GM12878 (cell line): ENCODE data around the gene TSHZ3. TPM values are rescaled to one million over a fixed set of nuclear protein-coding genes. Genes with fewer than 3 reads are reported as not detected.

ENCODE experiments used
- ATAC-seq: fragments of 200-7000 bp; cut with Tn5 transposase; 3 replicates; pipeline ENCODE4 v1.9.1; 2020; ENCODE audit warnings: mild to moderate bottlenecking, moderate library complexity
- BruUV-seq: library from RNA; stranded (reverse); fragments of 400-500 nt; replicated peaks from 2 replicates; lab custom pipeline; 2021; lab: Mats Ljungman, UMichigan
- CTCF ChIA-PET: fragments of 300-600 bp; sonication (Branson Sonifier 250); formaldehyde crosslinking; extraction: SDS; loops from one replicate; lab custom pipeline; 2021; ENCODE audit warnings: inconsistent platforms; lab: Yijun Ruan, JAX
- POLR2A ChIA-PET: fragments of 350-600 bp; formaldehyde crosslinking; extraction: SDS; loops from one replicate; lab custom pipeline; 2021; ENCODE audit warnings: inconsistent platforms; lab: Charles Lee
- RAD21 ChIA-PET: fragments of 300-600 bp; sonication (Branson Sonifier 250); formaldehyde crosslinking; loops from one replicate; lab custom pipeline; 2023; ENCODE audit warnings: antibody characterized with exemption; ENCODE audit not compliant: unreplicated experiment; lab: Charles Lee
- SMC1A ChIA-PET: fragments of 300-600 bp; sonication (Branson Sonifier 250); formaldehyde crosslinking; loops from one replicate; lab custom pipeline; 2023; ENCODE audit not compliant: unreplicated experiment, uncharacterized antibody; lab: Charles Lee
- DNase-seq: peaks from one replicate; pipeline ENCODE4 v3.0.0-alpha.2; 2011; ENCODE audit warnings: low read depth, low spot score
- FAIRE-seq: peaks from 3 replicates; lab custom pipeline; 2011; peaks lifted over from hg19 to GRCh38; lab: Jason Lieb, UNC
- H2AFZ ChIP-seq: 2 replicates; pipeline ENCODE4 v1.6.0; 2011; ENCODE audit warnings: low read depth, low read length, control low read depth; ENCODE audit not compliant: control insufficient read depth
- H3K27ac ChIP-seq: 2 replicates; pipeline ENCODE4 v1.5.1; 2011; ENCODE audit warnings: control low read depth; ENCODE audit not compliant: control insufficient read depth, insufficient read depth
- H3K27me3 ChIP-seq, 2 experiments: replicated peaks in 1 of 2; 2 replicates each; pipeline versions ENCODE4 v1.6.0 to v1.6.1; 2011; ENCODE audit warnings: low read length in 1 of 2; ENCODE audit not compliant: control insufficient read depth in 2 of 2, insufficient read depth in 2 of 2
- H3K36me3 ChIP-seq, 2 experiments: 2 replicates each; pipeline ENCODE4 v1.5.1; 2011; ENCODE audit warnings: low read length in 1 of 2; ENCODE audit not compliant: control insufficient read depth in 2 of 2, insufficient read depth in 2 of 2
- H3K4me1 ChIP-seq: 2 replicates; pipeline ENCODE4 v1.6.1; 2011; ENCODE audit warnings: mild to moderate bottlenecking, low read length, moderate library complexity, mixed read lengths; ENCODE audit not compliant: control insufficient read depth, insufficient read depth
- H3K4me2 ChIP-seq: 2 replicates; pipeline ENCODE4 v1.6.0; 2011; ENCODE audit warnings: control low read depth; ENCODE audit not compliant: control insufficient read depth, insufficient read depth
- H3K4me3 ChIP-seq: fragments of 200-600 bp; sonication (generic); 2 replicates; pipeline ENCODE4 v1.5.1; 2016
- H3K79me2 ChIP-seq: 2 replicates; pipeline ENCODE4 v1.6.0; 2011; ENCODE audit warnings: low read length; ENCODE audit not compliant: control insufficient read depth, insufficient read depth
- H3K9ac ChIP-seq: 2 replicates; pipeline ENCODE4 v1.8.0; 2011; ENCODE audit warnings: low read length, control low read depth, mixed read lengths; ENCODE audit not compliant: control insufficient read depth, insufficient read depth
- H3K9me3 ChIP-seq: replicated peaks from 3 replicates; pipeline ENCODE4 v1.5.1; 2011; ENCODE audit warnings: mild to moderate bottlenecking, low read length; ENCODE audit not compliant: control insufficient read depth, insufficient read depth
- H4K20me1 ChIP-seq: 2 replicates; pipeline ENCODE4 v1.6.0; 2011; ENCODE audit not compliant: control insufficient read depth, insufficient read depth
- ATF7 ChIP-seq: fragments of 450-650 bp; IDR thresholded peaks from 2 replicates; pipeline ENCODE4 v1.6.1; 2016; ENCODE audit warnings: low read depth, mild to moderate bottlenecking
- BHLHE40 ChIP-seq, 2 experiments: fragments of 450-650 bp in 1 of 2; IDR thresholded peaks; 2 replicates each; pipeline ENCODE4 v1.6.1; 2011 to 2017; ENCODE audit warnings: low read depth in 2 of 2, borderline replicate concordance in 1 of 2, improper control_type of control experiment in 1 of 2, low read length in 1 of 2, mild to moderate bottlenecking in 1 of 2
- EED ChIP-seq: sonication (generic); IDR thresholded peaks from 2 replicates; pipeline ENCODE4 v1.6.1; 2016; ENCODE audit warnings: antibody characterized with exemption, low read depth
- HDAC2 ChIP-seq: fragments of 200-600 bp; sonication (generic); IDR thresholded peaks from 2 replicates; pipeline ENCODE4 v1.6.1; 2017
- IKZF2 ChIP-seq, 2 experiments: fragments of 450-650 bp; IDR thresholded peaks; 2 replicates each; pipeline ENCODE4 v1.6.1; 2017; ENCODE audit warnings: mild to moderate bottlenecking in 2 of 2, moderate library complexity in 2 of 2
- JUNB ChIP-seq: IDR thresholded peaks from 2 replicates; pipeline ENCODE4 v1.6.1; 2016; ENCODE audit warnings: antibody characterized with exemption, mild to moderate bottlenecking
- MEF2B ChIP-seq: fragments of 450-650 bp; IDR thresholded peaks from 2 replicates; pipeline ENCODE4 v1.6.1; 2018; ENCODE audit warnings: mild to moderate bottlenecking, moderate library complexity; ENCODE audit not compliant: partially characterized antibody, poor library complexity, severe bottlenecking
- NFIC ChIP-seq: IDR thresholded peaks from 2 replicates; pipeline ENCODE4 v1.6.1; 2012; ENCODE audit warnings: low read depth, mild to moderate bottlenecking, inconsistent platforms, low read length, moderate library complexity
- PML ChIP-seq: IDR thresholded peaks from 2 replicates; pipeline ENCODE4 v1.6.1; 2012; ENCODE audit warnings: low read length, inconsistent platforms
- PRDM15 ChIP-seq: fragments of 450-650 bp; formaldehyde crosslinking; IDR thresholded peaks from 2 replicates; pipeline ENCODE4 v1.4.0; 2020; ENCODE audit warnings: mild to moderate bottlenecking, moderate library complexity
- RBBP5 ChIP-seq: fragments of 200-600 bp; sonication (generic); conservative IDR thresholded peaks from 2 replicates; pipeline ENCODE4 v1.6.1; 2016
- TARDBP ChIP-seq: IDR thresholded peaks from 2 replicates; pipeline ENCODE4 v1.6.1; 2016; ENCODE audit warnings: borderline replicate concordance
- TCF3 ChIP-seq: IDR thresholded peaks from 2 replicates; pipeline ENCODE4 v1.6.1; 2012; ENCODE audit warnings: low read depth, mild to moderate bottlenecking, low read length, borderline replicate concordance; ENCODE audit not compliant: insufficient read depth
- WRNIP1 ChIP-seq: IDR thresholded peaks from 2 replicates; pipeline ENCODE4 v1.6.1; 2011; ENCODE audit warnings: low read depth, low read length, improper control_type of control experiment, borderline replicate concordance
- WGBS: methylation state at CpG from one replicate; pipeline ENCODE4 v1.1.6; 2016; ENCODE audit warnings: low lambda C conversion rate; ENCODE audit not compliant: insufficient replicate concordance, insufficient coverage; ENCODE audit errors: missing lambda C conversion rate; 5-methylcytosine and 5-hydroxymethylcytosine counted together
- in situ Hi-C: fragments of 300-500 bp; cut with MboI; formaldehyde crosslinking; loops from 9 replicates; pipeline ENCODE4 v1.14.3; 2018; ENCODE audit warnings: mixed read lengths
- intact Hi-C: fragments of 100-400 bp; cut with micrococcal nuclease; formaldehyde crosslinking; loops from one replicate; pipeline ENCODE4 v1.14.2; 2022; ENCODE audit not compliant: unreplicated experiment
- polyA plus RNA-seq, 11 experiments: library from polyadenylated mRNA; depleted of rRNA in 4 of 11; unstranded in 6 of 11; stranded (reverse) in 5 of 11; fragments of >200 nt; fragmentation: Nextera tagmentation in 4 of 11; fragmentation: Illumina TruSeq in 1 of 11; extraction: Ambion mirVana in 4 of 11; extraction: Trizol in 1 of 11; gene quantifications; 1 replicate in 1 of 11; 2 replicates in 10 of 11; pipeline versions ENCODE4 v1.2.1 to v1.2.3, GENCODE V29; 2011 to 2016; ENCODE audit warnings: inconsistent platforms in 2 of 11, missing spikeins in 2 of 11, low read depth in 1 of 11
- total RNA-seq, 4 experiments: library from RNA; depleted of rRNA in 3 of 4; stranded (reverse); fragments of >200 nt in 3 of 4; fragmentation: Illumina TruSeq in 1 of 4; extraction: Trizol in 1 of 4; gene quantifications; 2 replicates each; pipeline versions ENCODE4 v1.2.1 to v1.2.3, GENCODE V29; 2013 to 2021
- TF ChIP-seq, protein P1 (sequence below): IDR thresholded peaks from 2 replicates; pipeline ENCODE4 v1.6.1; 2011; ENCODE audit warnings: low read depth, low read length, improper control_type of control experiment, borderline replicate concordance

The TSHZ3 gene
- total and polyA plus RNA-seq, 10 of the 15 experiments (the other 5 are each of a cell fraction or from before 2014, with no cell fraction given) = 0.23 TPM; not detected in 9

GRCh38 chr19:31370216-31370615 lies 21.0 kb upstream of the TSHZ3 start:
- TF ChIP-seq WRNIP1 = no peak
- no peak for TF ChIP-seq EED
- TF ChIP-seq HDAC2 = no peak
- no peak for TF ChIP-seq PML
- Histone ChIP-seq H2AFZ (no peak overlapping the region), H3K4me2 (no peak overlapping the region), H3K4me1 (no peaks in the 10 kb centered on the region), H3K79me2 (no peaks in the 10 kb centered on the region), H3K27me3 (no peaks in the 10 kb centered on the region), H3K9ac (no peak overlapping the region), H3K27ac (no peak overlapping the region), H4K20me1 (no peaks in the 10 kb centered on the region), H3K9me3 (no peaks in the 10 kb centered on the region), H3K4me3 (no peak overlapping the region), H3K36me3 (no peaks in the 10 kb centered on the region)
- ChIA-PET POLR2A (no interaction called here), RAD21 (no interaction called here), CTCF (no interaction called here), SMC1A (no interaction called here)
- no TSS peak for BruUV-seq
- FAIRE-seq (no peak), ATAC-seq (no peak), DNase-seq (no peak)
- in situ Hi-C loops = no loop called here
- intact Hi-C loops = no loop called here
- 22% methylated on average over 5 of the region's 5 CpGs for WGBS

- ChIA-PET CTCF (no interaction called here), RAD21 (no interaction called here), POLR2A (no interaction called here), SMC1A (no interaction called here)
- WGBS = 7% methylated on average over 3 of the region's 3 CpGs
- Histone ChIP-seq H4K20me1 (no peaks in the 10 kb centered on the region), H3K4me2 (no peak overlapping the region), H3K4me3 (no peak overlapping the region), H3K36me3 (no peaks in the 10 kb centered on the region), H3K9me3 (no peaks in the 10 kb centered on the region), H3K79me2 (no peaks in the 10 kb centered on the region), H3K27me3 (no peaks in the 10 kb centered on the region), H3K27ac (no peak overlapping the region), H3K4me1 (no peaks in the 10 kb centered on the region), H3K9ac (no peak overlapping the region), H2AFZ (no peak overlapping the region)
- intact Hi-C loops = no loop called here
- in situ Hi-C loops = no loop called here
- no peak for ATAC-seq
- no TSS peak for BruUV-seq
- no peak for DNase-seq
- FAIRE-seq = no peak
- no peak for TF ChIP-seq NFIC
- no peak for TF ChIP-seq EED
- no peak for TF ChIP-seq ATF7
- no peak for TF ChIP-seq BHLHE40 (IDR thresholded peaks at IDR 0.05; ENCODE audit: borderline replicate concordance in 1 of 2, low read depth in 2 of 2, low read length in 1 of 2)
- TF ChIP-seq, protein P1, sequence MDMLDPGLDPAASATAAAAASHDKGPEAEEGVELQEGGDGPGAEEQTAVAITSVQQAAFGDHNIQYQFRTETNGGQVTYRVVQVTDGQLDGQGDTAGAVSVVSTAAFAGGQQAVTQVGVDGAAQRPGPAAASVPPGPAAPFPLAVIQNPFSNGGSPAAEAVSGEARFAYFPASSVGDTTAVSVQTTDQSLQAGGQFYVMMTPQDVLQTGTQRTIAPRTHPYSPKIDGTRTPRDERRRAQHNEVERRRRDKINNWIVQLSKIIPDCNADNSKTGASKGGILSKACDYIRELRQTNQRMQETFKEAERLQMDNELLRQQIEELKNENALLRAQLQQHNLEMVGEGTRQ = no peak
- TF ChIP-seq TARDBP = no peak
- TF ChIP-seq JUNB = no peak
- TF ChIP-seq TCF3 = no peak
- TF ChIP-seq MEF2B = no peak
- TF ChIP-seq PRDM15 (CRISPR knock-in tag) = no peak
- TF ChIP-seq IKZF2 (IDR thresholded peaks at IDR 0.05) = no peak
- TF ChIP-seq RBBP5 = no peak
Observed at GRCh38 chr19:31364963-31365362, 15.7 kb upstream of the TSHZ3 start.
